Activated T-cell treated with anti-CD3 and anti-CD28 coated beads for 24 hours (primary cell): ENCODE measurements around the gene JAM3.

Source experiments
- DNase-seq: peaks from one replicate; pipeline ENCODE4 v3.0.0-alpha.2; 2020; ENCODE audit warnings: low read depth

Gene JAM3

DNA sequence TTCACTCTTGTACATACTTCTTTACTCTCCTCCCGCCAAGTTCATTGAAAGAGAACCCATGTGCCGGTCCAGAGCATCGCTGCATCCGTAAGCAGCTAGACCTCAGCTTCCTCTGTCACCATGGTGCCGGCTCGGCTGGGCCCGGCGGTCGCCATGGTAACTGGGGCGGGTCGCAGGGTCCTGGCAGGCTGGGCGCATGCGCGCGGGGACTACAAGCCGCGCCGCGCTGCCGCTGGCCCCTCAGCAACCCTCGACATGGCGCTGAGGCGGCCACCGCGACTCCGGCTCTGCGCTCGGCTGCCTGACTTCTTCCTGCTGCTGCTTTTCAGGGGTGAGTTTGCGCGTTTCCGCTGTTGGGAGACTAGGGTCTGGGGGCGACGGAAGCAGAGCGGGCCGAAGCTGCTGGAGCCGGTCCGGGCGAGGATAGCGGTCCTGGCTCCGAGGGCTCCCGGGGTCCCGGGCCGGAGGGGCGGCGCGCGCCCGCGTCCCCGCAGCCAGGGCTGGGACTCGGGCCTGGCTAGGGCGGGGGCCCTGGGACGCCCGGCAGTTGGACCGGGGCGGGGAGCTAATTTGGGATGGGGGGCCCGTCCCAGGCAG lies at the start of gene JAM3:
Gene JAM3 (plus strand): TSS at position 244 of the 597 bp plus-strand sequence. CDS start 12 bp downstream, at position 256.
- DNase-seq: peak; percentile 93

DNA sequence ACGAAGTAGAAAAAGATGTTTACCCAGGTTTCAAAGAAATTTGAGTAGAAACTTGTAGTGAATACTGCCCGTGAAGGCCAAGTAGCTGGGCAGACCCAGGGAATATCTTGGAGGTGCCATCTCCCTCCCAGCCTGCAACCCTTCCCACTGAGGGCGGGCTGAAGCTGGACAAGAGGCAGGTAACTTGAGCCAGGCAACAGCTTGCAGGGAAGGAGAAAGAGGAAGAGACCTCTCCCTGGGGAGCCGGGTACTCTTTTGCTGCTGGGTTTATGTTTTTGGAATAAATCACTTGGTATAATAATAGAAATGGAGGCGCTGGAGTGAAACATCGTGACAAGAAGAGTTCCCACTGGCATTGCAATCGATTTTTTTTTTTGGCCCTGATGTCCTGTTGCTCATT lies 49.4 kb upstream of the JAM3 start:
- DNase-seq: no peak

DNA sequence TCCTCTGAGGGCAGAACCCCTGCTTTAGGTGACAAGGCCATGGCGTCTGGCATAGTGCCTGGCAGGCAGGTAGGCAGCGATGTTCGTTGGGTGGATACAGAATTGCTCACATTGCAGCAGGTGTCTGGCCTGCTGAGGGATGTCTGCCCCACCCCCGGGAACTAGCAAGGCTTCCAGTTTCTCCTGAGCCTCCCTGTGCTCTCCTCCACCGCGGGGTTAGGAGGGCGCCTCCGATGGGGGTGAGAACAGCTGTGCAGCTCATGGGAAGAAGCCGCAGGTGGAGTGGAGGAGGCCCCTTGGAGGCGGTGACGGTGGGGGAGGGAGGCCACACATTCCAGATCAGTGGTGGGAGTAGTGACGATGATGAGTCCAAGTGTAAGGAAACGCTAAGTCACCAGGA lies 48.3 kb upstream of the JAM3 start:
- DNase-seq: no peak

DNA sequence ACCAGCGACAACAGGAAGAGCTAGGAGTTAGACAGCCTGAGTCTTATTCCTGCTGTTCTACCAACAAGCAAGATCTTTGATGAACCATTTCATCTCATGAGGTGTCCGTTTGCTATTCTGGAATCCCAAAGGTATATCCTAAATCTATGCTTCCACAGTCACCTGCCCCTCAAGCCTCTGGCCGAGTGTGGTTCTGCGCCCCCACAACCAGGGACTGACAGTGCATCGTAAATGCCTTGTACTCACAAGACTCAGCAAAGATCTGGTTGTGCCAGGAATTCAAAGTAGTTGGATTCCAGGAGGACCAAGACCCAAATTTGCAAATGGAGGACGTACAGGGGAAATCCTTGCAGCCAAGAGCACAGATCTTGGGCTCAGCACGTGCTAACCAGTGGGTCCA lies 47.5 kb upstream of the JAM3 start:
- DNase-seq: no peak

DNA sequence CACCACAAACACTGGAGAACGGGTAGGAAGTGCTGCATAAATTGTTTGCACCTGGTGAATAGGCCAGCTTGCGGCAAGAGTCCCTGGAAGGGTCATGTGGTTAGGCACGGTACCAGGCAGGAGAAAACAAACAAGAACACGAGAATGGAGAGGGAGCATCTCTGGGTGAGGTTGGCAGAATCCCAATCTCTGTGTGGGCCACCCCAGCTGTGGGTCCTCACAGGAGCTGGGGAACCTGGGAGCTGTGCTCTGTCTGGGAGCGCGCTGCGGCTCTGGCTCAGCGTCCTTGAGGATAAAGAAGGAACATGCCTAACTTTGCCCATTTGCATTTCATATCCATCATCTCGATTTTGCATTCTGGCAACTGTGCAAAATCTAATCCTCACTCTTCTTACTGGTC lies 46.1 kb upstream of the JAM3 start:
- DNase-seq: no peak

DNA sequence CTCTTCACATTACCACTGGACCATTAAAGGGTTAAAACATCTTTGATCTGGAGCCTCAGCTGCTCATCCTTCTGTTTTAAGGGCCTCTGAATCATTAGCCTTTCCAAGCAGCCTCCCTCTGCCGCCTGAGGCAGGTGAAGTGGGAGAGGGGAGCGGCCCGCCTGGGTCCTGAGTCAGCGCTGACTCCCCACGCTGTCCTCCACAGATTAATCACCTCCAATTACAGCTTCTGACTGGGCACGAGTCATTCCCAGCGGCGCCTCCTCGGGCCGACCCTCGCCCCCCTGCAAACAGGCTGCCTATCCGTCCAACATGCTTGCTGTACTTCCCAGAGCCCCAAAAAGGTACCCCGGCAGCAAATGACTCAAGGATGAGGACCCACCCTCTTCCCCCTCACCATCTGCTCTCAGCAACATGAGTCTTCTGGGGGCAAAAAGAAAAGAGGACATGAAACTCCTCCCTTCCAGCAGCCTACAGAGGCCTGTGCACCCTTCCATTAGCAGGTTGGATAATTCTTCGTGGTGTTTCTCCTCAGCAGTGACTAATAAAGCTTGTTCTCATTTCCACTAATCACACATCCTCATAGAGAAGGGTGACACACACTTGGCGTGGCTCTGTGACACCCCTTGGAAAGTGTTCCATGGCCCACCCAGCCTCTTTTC lies 44.3 kb upstream of the JAM3 start:
- no peak for DNase-seq

DNA sequence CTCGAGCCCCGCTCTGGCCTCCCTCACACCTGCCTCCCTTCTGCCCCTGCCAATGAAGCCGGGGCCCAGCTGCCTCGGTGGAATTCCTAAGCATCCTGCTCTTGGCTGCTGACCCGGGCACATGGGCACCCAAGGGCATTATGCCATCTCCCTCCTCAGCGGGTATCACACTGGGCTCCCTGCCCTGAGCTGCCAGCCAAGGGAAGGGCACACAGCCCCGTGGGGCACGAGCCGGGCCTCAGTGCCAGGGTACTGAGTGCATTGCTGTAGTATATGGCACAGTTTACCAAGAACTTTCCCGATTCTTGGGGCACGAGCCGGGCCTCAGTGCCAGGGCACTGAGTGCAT lies 43.8 kb upstream of the JAM3 start:
- DNase-seq: no peak

DNA sequence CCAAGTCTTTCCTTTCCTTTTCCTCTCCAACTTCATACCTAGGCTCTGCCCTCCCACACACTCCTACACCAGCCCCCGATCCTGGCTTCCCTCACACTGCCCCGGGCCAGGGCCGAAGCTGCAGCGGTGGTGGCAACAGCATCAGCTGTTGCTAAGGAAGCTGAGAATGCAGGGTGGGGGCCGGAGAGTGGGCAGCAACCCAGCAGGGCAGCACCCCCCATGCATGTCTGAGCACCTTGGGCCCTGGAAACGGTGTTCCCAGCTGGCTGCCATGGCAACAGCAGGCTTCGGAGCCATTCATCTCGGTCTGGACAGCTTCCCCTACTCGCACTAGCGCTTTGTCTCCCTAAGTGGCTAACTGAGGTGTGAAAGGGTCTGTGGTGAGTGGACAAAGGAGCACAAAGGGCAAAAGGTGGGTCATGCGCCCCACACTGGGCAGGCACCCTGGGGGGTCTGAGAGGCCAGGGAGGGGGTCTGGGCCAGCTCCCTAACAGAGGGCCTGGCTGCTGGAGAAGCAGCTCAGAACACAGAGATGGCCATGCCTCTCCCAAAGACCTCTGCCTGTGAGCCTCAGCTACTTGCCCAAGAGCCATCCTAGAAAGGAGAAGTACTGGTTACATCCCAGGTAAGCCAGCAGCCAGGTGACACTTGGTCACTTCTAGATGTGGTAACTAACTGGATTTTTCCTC lies 42.1 kb upstream of the JAM3 start:
- DNase-seq: no peak

DNA sequence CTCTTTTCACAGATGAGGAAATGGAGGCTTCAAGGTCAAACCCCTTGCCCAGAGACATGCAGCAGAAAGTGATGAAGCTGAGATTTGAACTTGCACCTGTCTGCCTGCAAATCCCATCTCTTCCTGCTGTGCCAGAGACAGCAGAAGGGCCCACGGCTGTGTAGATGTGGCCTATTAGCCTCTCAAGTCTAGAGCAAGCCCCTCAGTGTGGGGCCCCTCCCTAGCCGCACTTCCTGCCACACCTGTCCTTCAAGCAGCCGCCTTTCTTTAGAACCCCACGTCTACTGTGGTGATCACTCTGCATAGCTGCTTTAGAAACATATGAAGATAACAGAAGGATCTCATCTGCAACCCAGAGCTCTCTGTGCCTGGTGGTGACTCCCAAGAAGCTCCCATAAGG lies 41.2 kb upstream of the JAM3 start:
- no peak for DNase-seq

DNA sequence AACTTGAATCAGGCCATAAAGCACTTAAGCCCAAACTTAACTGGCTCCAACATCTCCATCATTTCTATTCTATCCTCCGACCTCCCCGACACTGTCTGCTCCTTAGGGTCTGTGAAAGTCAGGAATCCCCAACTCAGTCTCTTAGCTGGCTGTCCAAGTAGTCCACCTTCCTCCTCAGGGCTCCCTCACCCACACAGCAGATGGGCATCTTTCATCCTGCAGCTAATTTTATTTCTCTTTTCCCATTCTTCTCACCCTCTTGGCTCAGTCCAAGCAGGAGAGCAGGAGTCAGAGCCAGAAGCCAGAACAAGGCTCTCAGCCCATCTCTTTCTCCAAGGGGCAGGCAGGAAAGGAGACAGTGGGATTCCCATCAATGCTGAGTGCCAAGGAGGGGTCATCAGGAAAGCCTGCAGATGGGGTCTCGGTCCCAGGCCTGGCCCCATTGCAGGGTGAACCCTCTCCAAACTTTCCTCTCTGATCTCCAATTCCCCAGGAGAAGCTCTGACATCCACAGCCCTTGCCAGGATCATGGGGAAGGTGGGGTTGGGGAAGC lies 40.4 kb upstream of the JAM3 start:
- DNase-seq: no peak

DNA sequence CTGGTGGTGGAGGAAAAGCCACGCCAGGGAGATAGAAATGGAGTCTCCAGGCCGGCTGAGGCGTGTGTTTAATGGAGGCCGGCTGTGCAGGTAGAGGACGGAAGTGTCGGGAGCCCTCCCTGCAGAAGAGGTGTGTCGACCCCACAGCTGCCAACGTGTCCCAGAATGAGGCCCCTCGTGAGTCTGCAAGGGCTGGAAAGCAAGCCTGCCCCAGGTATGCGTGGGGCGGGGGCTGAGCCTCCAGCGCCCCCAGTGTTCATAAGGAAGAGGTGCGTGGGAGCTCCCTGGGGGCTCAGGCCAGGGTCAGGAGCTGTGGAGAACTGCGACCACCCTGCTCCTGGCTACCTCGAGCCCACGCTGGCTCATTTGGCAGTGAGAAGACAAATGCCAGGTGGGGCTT lies 38.0 kb upstream of the JAM3 start:
- DNase-seq: no peak

DNA sequence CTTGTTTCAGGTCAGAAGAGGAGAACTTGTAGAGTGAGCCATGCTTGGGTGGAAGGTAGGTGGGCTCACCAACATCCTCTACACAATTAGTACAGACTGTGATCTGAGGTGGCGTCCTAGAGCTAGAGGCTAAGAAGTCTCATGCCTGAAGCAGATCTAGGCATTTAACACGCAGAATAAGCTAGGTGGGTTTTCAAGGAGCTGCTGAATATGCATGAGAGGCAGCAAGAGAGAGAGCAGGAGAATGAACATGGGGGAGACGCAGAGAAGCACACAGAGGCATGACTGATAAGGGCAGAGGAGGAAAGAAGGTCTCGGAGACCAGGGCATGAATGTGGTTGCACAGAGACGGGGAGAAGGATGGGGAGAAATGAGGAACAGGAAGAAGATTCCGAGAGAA lies 36.8 kb upstream of the JAM3 start:
- no peak for DNase-seq

DNA sequence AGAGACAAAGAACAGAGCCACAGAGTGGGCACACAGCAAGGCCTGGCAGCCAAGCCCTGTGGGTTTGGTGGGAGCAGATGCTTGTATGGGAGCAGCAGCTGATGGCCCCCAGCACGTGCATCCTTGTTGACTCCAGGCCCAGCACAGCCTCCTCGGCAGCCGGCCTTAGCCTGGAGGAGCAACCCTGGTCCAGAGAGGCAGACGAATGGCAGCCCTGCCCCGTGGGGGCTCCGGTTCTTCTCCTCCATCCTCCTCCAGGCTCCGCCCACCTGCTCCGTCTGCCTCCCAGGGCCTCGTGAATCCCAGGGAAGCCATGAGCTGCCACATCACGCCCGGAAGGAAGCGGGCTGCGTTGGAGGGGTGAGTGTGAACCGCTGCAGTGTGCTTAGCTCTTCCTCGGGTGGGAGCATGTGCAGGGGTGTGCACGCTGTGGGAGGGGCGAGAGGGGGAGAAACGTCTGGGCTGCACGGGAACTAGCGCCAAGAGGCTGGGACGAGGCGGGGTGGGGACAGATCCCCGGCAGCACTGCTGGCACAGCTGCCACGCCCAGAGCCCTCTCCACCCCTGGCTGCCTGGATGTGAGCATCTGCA lies 36.3 kb upstream of the JAM3 start:
- DNase-seq: no peak

DNA sequence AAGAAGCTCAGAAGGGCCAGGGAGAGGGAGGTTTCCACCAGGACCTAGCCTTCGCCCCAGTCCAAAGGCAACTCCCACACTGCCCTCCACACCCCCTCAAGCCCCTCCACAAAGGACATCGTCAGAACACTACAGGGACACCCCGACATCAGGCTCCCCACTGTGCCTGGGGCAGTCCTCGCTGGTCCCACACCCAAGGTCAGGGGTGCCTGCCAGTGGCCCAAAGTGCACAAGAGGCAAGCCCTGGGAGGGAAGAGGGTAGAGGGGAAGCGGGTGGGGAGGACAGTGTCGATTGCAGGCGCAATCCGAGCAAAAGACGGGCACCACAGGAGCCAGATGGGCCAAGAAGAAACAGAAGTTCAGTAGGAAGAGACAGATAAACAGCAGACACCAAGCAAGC lies 35.6 kb upstream of the JAM3 start:
- DNase-seq: no peak

DNA sequence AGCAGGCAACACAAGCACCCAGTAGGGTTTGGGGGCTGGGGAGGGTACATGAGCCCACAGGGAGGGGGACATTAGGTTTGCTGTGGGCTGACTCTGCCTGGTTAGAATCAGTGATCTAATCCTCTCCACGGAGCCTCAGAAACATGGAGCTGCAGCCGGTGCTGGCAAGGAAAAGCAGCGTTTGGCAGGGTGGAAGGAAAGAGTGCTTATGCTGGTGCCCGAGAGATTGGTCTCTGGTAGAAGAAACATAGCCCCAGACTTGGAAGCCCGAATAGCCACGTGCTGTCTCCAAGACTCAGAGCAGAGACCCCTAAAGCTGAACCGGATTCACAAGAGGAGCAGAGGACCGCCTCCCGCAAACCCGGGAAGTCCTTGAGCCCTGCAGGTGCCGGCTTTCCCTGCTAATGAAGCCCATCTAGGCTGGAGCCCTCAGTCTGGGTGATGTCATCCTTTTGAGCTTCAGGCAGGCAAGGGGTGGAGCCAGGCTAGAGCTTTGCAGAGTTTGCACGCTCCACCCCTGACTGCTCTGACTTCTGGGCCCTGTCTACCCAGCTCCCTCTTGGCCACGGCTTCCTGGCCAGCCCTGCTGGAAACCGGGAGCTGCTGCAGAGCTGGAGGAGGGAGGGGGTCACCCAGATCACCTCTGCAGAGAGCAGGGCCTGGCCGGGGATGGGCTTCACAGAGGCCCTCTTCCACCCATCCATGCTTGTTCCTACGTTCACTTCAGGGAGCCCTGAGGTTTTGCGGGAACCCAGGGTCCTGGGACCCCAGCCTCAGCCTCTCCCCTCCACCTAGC lies 35.0 kb upstream of the JAM3 start:
- DNase-seq: peak; percentile 56

DNA sequence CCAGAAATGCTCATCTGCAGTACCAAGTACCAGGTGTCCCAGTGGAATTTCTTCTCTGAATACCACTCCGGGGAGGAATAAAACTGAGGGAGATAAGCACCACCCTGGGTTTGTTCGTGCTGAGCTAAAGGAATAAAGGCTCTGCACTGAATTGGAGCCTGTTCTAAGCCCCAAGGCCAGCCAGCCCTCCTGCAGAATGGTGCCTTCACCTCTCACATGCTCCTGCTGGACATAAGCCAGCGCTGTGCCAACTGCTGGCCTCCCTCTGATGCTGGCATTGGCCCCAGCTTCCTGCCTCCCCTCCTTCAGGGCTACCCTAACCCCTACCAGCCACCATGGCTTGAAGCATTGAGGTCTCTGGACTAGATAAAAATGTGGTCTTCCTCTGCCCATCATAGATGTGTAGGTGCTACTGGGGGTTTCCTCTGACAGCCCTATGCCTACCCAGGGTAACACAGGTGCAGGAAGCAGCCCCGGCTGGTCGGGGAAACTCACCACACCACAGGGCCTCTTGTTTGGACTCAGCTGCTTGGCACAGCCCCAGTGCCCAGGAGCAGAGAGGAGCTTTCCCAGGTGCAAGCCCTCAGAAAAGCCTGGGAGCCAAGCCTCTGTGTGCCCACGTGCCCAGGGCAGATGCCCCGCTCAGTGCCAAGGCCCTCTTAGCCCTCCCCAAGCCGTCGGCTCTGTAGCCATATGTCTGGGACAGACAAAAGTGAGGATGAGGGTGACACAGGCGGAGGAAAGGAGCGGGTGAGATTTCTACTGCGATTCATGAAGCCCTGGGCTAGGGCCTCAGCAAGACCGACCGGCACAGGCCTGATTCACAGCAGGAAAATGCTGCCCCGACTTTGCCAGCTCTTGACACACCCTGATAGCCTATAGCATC lies 34.1 kb upstream of the JAM3 start:
- no peak for DNase-seq

DNA sequence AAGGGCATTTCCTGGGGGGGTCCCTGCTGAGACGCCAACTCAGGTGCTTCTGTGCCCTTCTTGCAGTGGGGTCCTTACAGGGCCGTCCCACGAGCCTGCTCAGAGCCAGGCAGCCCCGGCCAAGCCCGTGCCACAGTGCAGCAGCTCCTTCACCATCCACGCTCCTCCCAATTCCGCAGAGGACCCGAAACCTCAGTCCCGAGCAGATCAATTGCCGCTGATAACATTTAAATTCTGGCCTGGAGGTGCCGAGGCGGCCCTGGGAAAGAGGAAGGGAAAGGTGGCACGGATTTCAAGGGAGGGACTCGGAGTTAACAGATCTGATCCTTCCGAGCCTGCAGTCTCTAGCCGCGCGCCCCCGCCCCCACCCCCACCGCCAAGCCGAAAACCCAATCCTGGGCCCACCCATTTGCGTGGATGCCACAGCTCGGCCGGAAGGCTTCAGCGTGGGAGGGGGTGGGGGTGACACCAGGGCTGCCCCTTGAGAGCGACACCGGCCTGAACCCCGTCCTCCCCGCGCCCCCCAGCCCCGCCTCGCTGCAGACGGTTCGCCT lies 32.3 kb upstream of the JAM3 start:
- no peak for DNase-seq

DNA sequence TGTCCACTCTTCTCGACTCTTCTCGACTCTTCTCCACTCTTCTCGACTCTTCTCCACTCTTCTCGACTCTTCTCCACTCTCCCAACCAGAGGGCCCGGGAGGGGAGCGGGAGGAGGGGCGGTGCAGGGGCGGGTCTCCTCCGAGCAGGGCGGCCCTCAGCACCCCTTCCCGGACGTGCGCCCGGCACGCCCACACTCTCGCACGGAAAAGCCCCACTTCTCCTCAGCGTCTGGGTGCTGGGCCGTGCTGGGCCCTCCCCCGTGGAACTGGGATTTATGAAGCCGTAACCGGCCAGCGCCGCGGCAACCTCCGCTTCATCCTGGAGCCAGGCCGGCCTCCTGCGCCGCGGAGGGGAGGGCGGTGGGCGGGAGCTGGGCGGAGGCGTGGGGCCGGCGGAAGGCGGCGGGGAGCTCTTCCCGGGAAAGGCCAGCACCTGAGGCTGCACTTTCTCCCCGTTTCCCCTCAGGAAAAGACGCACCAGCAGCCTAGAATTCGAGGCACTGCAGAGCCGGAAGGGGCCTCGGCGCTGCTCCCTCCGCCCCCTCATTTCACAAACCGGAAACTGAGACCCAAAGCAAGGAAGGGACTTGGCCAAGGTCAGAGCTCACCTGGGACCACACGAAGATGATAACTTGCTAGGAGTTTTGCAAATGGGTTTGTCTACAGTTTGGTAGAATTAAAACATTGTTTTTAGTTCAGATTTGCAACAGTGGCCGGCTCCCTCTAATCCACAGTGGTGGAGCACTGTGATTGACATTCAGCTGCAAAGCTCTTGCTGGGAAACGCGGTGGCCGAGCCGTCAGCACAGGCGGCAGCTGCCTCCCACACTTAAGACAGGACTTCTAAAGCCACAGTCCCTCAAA lies 31.6 kb upstream of the JAM3 start:
- peak; percentile 33 for DNase-seq

DNA sequence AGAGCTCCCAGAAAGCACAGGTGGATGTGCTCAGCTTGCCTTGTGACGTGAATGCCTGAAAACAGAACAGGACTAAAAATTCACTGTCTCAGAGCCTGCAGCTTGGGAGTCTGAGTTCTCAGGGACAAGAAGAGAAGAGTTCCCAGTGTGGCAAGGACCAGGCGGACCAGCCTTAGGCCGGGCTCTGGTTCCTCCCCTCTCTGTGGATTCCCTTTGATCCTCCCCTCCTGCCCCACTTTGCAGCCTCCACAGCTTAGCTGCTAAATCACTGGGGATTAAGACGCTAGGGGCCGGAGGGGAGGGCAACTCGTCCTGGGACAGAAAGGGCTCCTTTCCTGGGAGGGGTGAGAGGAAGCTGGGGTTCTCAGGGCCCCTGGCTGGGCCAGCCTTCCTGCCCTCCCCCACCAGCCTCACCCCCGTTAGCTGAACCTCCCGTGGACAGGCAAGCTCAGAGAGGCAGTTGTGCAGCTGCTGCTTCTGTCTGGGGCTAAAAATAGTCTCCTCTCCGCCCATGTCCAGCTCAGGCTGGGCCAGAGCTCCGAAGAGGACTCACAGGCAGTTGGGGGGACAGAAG lies 29.9 kb upstream of the JAM3 start:
- DNase-seq: no peak
